HCT116 (cell line): ENCODE measurements around the gene STAG1. TPM values are rescaled to one million over a fixed set of nuclear protein-coding genes. Genes with fewer than 3 reads are reported as not detected.

Experiments used
- ATAC-seq: fragments of 200-7000 bp; cut with Tn5 transposase; 2 replicates; pipeline ENCODE4 v1.9.1; 2020; ENCODE audit warnings: mild to moderate bottlenecking, moderate library complexity
- BruUV-seq: library from RNA; stranded (reverse); fragments of 400-500 nt; replicated peaks from 2 replicates; lab custom pipeline; 2021; lab: Mats Ljungman, UMichigan
- CTCF ChIA-PET: fragments of 300-600 bp; sonication (Branson Sonifier 250); formaldehyde crosslinking; loops from one replicate; lab custom pipeline; 2021; ENCODE audit warnings: antibody characterized with exemption; lab: Charles Lee
- POLR2A ChIA-PET: fragments of 300-600, 350-600 bp; sonication (Branson Sonifier 250); formaldehyde crosslinking; loops from one replicate; lab custom pipeline; 2021; ENCODE audit warnings: antibody characterized with exemption; lab: Charles Lee
- RAD21 ChIA-PET, 2 experiments: fragments of 300-600 bp; sonication (Branson Sonifier 250); formaldehyde crosslinking; loops; one replicate each; lab custom pipeline; 2023; ENCODE audit warnings: low total read pairs in 2 of 2; ENCODE audit not compliant: uncharacterized antibody in 2 of 2, unreplicated experiment in 2 of 2, low non-redundant PET in 1 of 2; lab: Charles Lee
- DNase-seq: peaks from one replicate; pipeline ENCODE4 v3.0.0-alpha.2; 2010; ENCODE audit warnings: low read depth, low spot score
- H2AFZ ChIP-seq: fragments of 200-600 bp; shearing (Covaris generic), sonication (generic); 2 replicates; pipeline ENCODE4 v1.6.1; 2017; ENCODE audit warnings: low read depth, mixed run types, mixed read lengths, antibody characterized with exemption, low read length; ENCODE audit not compliant: poor library complexity, severe bottlenecking
- H3K27ac ChIP-seq: 2 replicates; pipeline ENCODE4 v1.5.1; 2012; ENCODE audit warnings: low read depth, low read length
- H3K27me3 ChIP-seq: fragments of 200-600 bp; sonication (generic); 2 replicates; pipeline ENCODE4 v1.6.1; 2016; ENCODE audit warnings: mixed run types, low read length, mixed read lengths; ENCODE audit not compliant: insufficient read depth
- H3K36me3 ChIP-seq, 2 experiments: fragments of 200-500 bp in 1 of 2; fragments of 200-600 bp in 1 of 2; sonication (Bioruptor generic) in 1 of 2; sonication (generic) in 1 of 2; 2 replicates each; pipeline versions ENCODE4 v1.5.1 to v1.6.1; 2014 to 2016; ENCODE audit warnings: low read length in 2 of 2, inconsistent platforms in 1 of 2, mixed read lengths in 1 of 2, mixed run types in 1 of 2; ENCODE audit not compliant: insufficient read depth in 2 of 2, control insufficient read depth in 1 of 2
- H3K4me1 ChIP-seq, 2 experiments: fragments of 200-600 bp in 1 of 2; sonication (generic) in 1 of 2; 2 replicates each; pipeline versions ENCODE4 v1.5.1 to v1.6.1; 2012 to 2017; ENCODE audit warnings: low read length in 2 of 2, inconsistent platforms in 1 of 2, mild to moderate bottlenecking in 1 of 2, mixed read lengths in 1 of 2, mixed run types in 1 of 2, moderate library complexity in 1 of 2; ENCODE audit not compliant: insufficient read depth in 2 of 2, control insufficient read depth in 1 of 2
- H3K4me2 ChIP-seq: fragments of 200-600 bp; sonication (generic); 2 replicates; pipeline ENCODE4 v1.6.1; 2017; ENCODE audit warnings: mixed run types, low read length, mixed read lengths
- H3K4me3 ChIP-seq, 2 experiments: fragments of 200-600 bp in 1 of 2; sonication (generic) in 1 of 2; replicated peaks in 1 of 2; 2 replicates each; pipeline ENCODE4 v1.5.1; 2011 to 2016; ENCODE audit warnings: low read length in 2 of 2, control low read depth in 1 of 2, low read depth in 1 of 2, mild to moderate bottlenecking in 1 of 2, mixed read lengths in 1 of 2, mixed run types in 1 of 2
- H3K79me2 ChIP-seq: fragments of 200-600 bp; sonication (generic); 2 replicates; pipeline ENCODE4 v1.6.1; 2017; ENCODE audit warnings: mild to moderate bottlenecking, mixed run types, low read length, moderate library complexity, mixed read lengths; ENCODE audit not compliant: insufficient read depth
- H3K9ac ChIP-seq: fragments of 200-600 bp; sonication (generic); 2 replicates; pipeline ENCODE4 v1.6.1; 2016; ENCODE audit warnings: low read length, mixed read lengths
- H3K9me2 ChIP-seq: fragments of 200-600 bp; sonication (generic), shearing (Covaris generic); 2 replicates; pipeline ENCODE4 v1.6.1; 2017; ENCODE audit warnings: mixed run types, mild to moderate bottlenecking, moderate library complexity; ENCODE audit not compliant: insufficient read depth
- H3K9me3 ChIP-seq, 2 experiments: fragments of 200-500 bp in 1 of 2; fragments of 200-600 bp in 1 of 2; sonication (Bioruptor generic) in 1 of 2; sonication (generic) in 1 of 2; 2 replicates each; pipeline ENCODE4 v1.6.1; 2014 to 2017; ENCODE audit warnings: low read length in 2 of 2, mixed read lengths in 2 of 2, inconsistent platforms in 1 of 2, low read depth in 1 of 2, mild to moderate bottlenecking in 1 of 2, mixed run types in 1 of 2, moderate library complexity in 1 of 2; ENCODE audit not compliant: control insufficient read depth in 1 of 2, insufficient read depth in 1 of 2
- H4K20me1 ChIP-seq: fragments of 200-600 bp; sonication (generic), shearing (Covaris generic); 2 replicates; pipeline ENCODE4 v1.6.1; 2017; ENCODE audit warnings: mixed run types, mild to moderate bottlenecking, moderate library complexity; ENCODE audit not compliant: insufficient read depth
- CEBPB ChIP-seq: IDR thresholded peaks from 2 replicates; pipeline ENCODE4 v1.6.1; 2012; ENCODE audit warnings: low read depth
- EGR1 ChIP-seq: IDR thresholded peaks from 2 replicates; pipeline ENCODE4 v1.6.1; 2012; ENCODE audit warnings: low read depth
- EZH2phosphoT487 ChIP-seq: fragments of 200-600 bp; IDR thresholded peaks from 2 replicates; pipeline ENCODE4 v1.6.1; 2018; ENCODE audit warnings: antibody characterized with exemption, borderline replicate concordance
- POLR2A ChIP-seq: IDR thresholded peaks from 2 replicates; pipeline ENCODE4 v1.7.0; 2011; ENCODE audit warnings: borderline replicate concordance; ENCODE audit not compliant: insufficient read depth, insufficient read length; ENCODE audit errors: extremely low read depth
- RAD21 ChIP-seq: IDR thresholded peaks from 2 replicates; pipeline ENCODE4 v1.6.1; 2012; ENCODE audit warnings: low read depth, mild to moderate bottlenecking
- SRF ChIP-seq: IDR thresholded peaks from 2 replicates; pipeline ENCODE4 v1.6.1; 2012; ENCODE audit warnings: low read depth
- YY1 ChIP-seq: IDR thresholded peaks from 2 replicates; pipeline ENCODE4 v1.6.1; 2011; ENCODE audit warnings: low read length, low read depth, moderate library complexity, mild to moderate bottlenecking; ENCODE audit not compliant: insufficient replicate concordance; ENCODE audit errors: extremely low read depth
- ZFX ChIP-seq: fragments of 450-650 bp; IDR thresholded peaks from 2 replicates; pipeline ENCODE4 v1.6.1; 2017
- intact Hi-C: fragments of 100-400 bp; cut with micrococcal nuclease; formaldehyde crosslinking; loops from 2 replicates; pipeline ENCODE4 v1.10.0; 2022
- total RNA-seq: library from RNA; stranded (reverse); gene quantifications from one replicate; pipeline ENCODE4 v1.2.1, GENCODE V29; 2021; ENCODE audit not compliant: unreplicated experiment
- TF ChIP-seq, protein P1 (sequence below): IDR thresholded peaks from 2 replicates; pipeline ENCODE4 v1.6.1; 2012
- TF ChIP-seq, protein P2 (sequence below), 3 experiments: fragments of 200-600 bp in 1 of 3; sonication (generic) in 1 of 3; IDR thresholded peaks in 2 of 3; conservative IDR thresholded peaks in 1 of 3; 2 replicates each; pipeline ENCODE4 v1.5.1; 2012 to 2017; ENCODE audit warnings: low read depth in 2 of 3, low read length in 2 of 3, antibody characterized with exemption in 1 of 3, borderline replicate concordance in 1 of 3, control low read depth in 1 of 3, mild to moderate bottlenecking in 1 of 3, mixed read lengths in 1 of 3, mixed run types in 1 of 3, moderate library complexity in 1 of 3; ENCODE audit not compliant: insufficient read depth in 1 of 3

STAG1 gene
- total RNA-seq, 1 experiment from 2014 or later, result 29.4 TPM

DNA sequence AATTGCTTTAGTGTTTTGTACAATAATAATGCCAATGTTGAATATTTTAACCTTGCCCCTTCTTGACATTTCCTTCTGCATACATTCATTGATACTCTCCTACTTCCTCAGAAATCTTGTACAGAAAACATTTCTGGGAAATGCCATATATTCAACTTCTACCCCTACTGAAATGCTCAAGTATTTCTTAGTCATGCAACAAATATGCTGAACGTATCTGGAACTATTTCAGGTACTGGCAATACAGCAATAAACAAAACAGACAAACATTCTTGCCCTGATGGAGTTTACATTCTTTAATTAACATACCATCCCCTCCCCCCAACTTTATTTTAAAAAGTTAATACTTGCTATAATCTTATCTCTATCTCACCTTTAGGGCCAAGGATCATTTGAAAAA, 147.2 kb downstream of the STAG1 start:
- ChIA-PET RAD21 (no interaction called here), POLR2A (no interaction called here), CTCF (no interaction called here)
- no peaks in the 10 kb centered on the region for H4K20me1 ChIP-seq
- H3K9me3 ChIP-seq, result no peaks in the 10 kb centered on the region
- ATAC-seq, result peak; percentile 62; the same call in 1 of the 2 replicates
- H3K9me2 ChIP-seq, result no peaks in the 10 kb centered on the region
- DNase-seq, result no peak
- H3K4me2 ChIP-seq, result peak overlapping the region; percentile 41
- no peaks in the 10 kb centered on the region for H3K27me3 ChIP-seq
- peaks cover 22% of the 10 kb centered on the region for H3K79me2 ChIP-seq
- peaks cover 10 to 40% of the 10 kb centered on the region in 2 experiments for H3K4me1 ChIP-seq
- no TSS peak for BruUV-seq
- H3K4me3 ChIP-seq, result no peak overlapping the region
- no peaks in the 10 kb centered on the region for H3K36me3 ChIP-seq
- H3K27ac ChIP-seq, result no peak overlapping the region
- no peak overlapping the region for H2AFZ ChIP-seq
- no peak overlapping the region for H3K9ac ChIP-seq
- TF ChIP-seq EZH2phosphoT487 (no peak), CEBPB (no peak), ZFX (no peak)
- TF ChIP-seq, protein P1, sequence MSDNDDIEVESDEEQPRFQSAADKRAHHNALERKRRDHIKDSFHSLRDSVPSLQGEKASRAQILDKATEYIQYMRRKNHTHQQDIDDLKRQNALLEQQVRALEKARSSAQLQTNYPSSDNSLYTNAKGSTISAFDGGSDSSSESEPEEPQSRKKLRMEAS, result no peak
- intact Hi-C loops, result no loop called here

DNA sequence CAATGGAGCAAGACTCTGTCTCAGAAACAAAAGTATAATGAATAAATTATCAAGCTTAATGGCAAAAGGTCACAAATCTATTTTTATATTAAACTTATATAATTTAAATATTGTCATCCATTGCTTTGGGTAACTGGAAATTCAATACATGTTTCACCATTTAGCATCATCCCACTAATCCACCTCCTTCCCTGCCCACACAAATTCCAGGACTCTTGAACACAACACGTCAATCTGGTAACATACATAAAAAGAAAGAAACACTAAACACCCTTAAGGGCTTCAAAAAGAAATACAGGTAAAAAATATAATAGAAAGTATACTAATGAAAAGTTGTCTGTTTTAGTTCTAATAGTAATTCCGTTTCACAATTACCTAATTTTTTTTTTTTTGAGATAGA, 149.4 kb downstream of the STAG1 start:
- no peak overlapping the region for H3K4me2 ChIP-seq
- no peak overlapping the region for H3K4me3 ChIP-seq
- no peak for DNase-seq
- H3K9me2 ChIP-seq, result no peaks in the 10 kb centered on the region
- ChIA-PET RAD21 (no interaction called here), CTCF (no interaction called here), POLR2A (no interaction called here)
- no peaks in the 10 kb centered on the region for H3K36me3 ChIP-seq
- no peak overlapping the region for H2AFZ ChIP-seq
- intact Hi-C loops, result no loop called here
- TF ChIP-seq ZFX (no peak), EZH2phosphoT487 (no peak), RAD21 (no peak), POLR2A (no peak), SRF (no peak), EGR1 (no peak), YY1 (no peak)
- TF ChIP-seq, protein P2, sequence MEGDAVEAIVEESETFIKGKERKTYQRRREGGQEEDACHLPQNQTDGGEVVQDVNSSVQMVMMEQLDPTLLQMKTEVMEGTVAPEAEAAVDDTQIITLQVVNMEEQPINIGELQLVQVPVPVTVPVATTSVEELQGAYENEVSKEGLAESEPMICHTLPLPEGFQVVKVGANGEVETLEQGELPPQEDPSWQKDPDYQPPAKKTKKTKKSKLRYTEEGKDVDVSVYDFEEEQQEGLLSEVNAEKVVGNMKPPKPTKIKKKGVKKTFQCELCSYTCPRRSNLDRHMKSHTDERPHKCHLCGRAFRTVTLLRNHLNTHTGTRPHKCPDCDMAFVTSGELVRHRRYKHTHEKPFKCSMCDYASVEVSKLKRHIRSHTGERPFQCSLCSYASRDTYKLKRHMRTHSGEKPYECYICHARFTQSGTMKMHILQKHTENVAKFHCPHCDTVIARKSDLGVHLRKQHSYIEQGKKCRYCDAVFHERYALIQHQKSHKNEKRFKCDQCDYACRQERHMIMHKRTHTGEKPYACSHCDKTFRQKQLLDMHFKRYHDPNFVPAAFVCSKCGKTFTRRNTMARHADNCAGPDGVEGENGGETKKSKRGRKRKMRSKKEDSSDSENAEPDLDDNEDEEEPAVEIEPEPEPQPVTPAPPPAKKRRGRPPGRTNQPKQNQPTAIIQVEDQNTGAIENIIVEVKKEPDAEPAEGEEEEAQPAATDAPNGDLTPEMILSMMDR (IDR thresholded peaks at IDR 0.05 in 2 of 3, conservative IDR thresholded peaks at IDR 0.05 in 1 of 3; ENCODE audit: borderline replicate concordance in 1 of 3, insufficient read depth in 1 of 3, low read depth in 2 of 3, low read length in 2 of 3), result no peak
- BruUV-seq, result no TSS peak
- no peak overlapping the region for H3K27ac ChIP-seq
- no peak for ATAC-seq
- H3K79me2 ChIP-seq, result peaks cover 27% of the 10 kb centered on the region
- peaks cover 10 to 40% of the 10 kb centered on the region in 2 experiments for H3K4me1 ChIP-seq
- no peaks in the 10 kb centered on the region for H4K20me1 ChIP-seq
- no peak overlapping the region for H3K9ac ChIP-seq
- H3K27me3 ChIP-seq, result no peaks in the 10 kb centered on the region
- no peaks in the 10 kb centered on the region for H3K9me3 ChIP-seq
